SK-N-MC (cell line): ENCODE measurements around the gene CAMK1.
A peak's percentile ranks its signal among the peaks of the same experiment; 100 is the strongest.

ENCODE experiments used
- DNase-seq: peaks from one replicate; pipeline ENCODE4 v3.0.0-alpha.2; 2011; ENCODE audit warnings: low read depth, low spot score
- H3K27ac ChIP-seq: fragments of 200-600 bp; sonication (generic); 2 replicates; pipeline ENCODE4 v1.5.1; 2016; ENCODE audit warnings: mixed run types
- H3K36me3 ChIP-seq: fragments of 200-600 bp; sonication (generic); 2 replicates; pipeline ENCODE4 v1.6.1; 2017; ENCODE audit warnings: antibody characterized with exemption, low read length, mixed read lengths; ENCODE audit not compliant: insufficient read depth
- H3K4me3 ChIP-seq: fragments of 200-600 bp; sonication (generic); 2 replicates; pipeline ENCODE4 v1.5.1; 2016
- H3K9ac ChIP-seq: fragments of 200-600 bp; sonication (generic); 2 replicates; pipeline ENCODE4 v1.8.0; 2017; ENCODE audit warnings: mixed run types, mixed read lengths; ENCODE audit not compliant: insufficient read length
- H3K9me3 ChIP-seq: fragments of 200-600 bp; sonication (generic); 2 replicates; pipeline ENCODE4 v1.6.1; 2017; ENCODE audit warnings: low read depth, mild to moderate bottlenecking, antibody characterized with exemption, low read length, moderate library complexity, mixed read lengths
- EZH2 ChIP-seq: fragments of 200-600 bp; sonication (generic); IDR thresholded peaks from one replicate; pipeline ENCODE4 v1.6.1; 2017; ENCODE audit warnings: antibody characterized with exemption
- FOXP2 ChIP-seq: optimal IDR thresholded peaks from 2 replicates; pipeline ENCODE3; 2011; ENCODE audit warnings: mild to moderate bottlenecking, moderate library complexity; ENCODE audit not compliant: insufficient read depth; ENCODE audit errors: extremely low read length, control extremely low read depth
- POLR2AphosphoS5 ChIP-seq: IDR thresholded peaks from 2 replicates; pipeline ENCODE4 v1.6.1; 2012; ENCODE audit warnings: mild to moderate bottlenecking, low read depth, low read length, borderline replicate concordance

Gene CAMK1

GRCh38 chr3:9743548-9743947 lies 26.2 kb downstream of the CAMK1 start:
- no peak overlapping the region for H3K9ac ChIP-seq
- peaks cover 43% of the 10 kb centered on the region; the same call in 1 of the 2 replicates for H3K36me3 ChIP-seq
- no peak overlapping the region for H3K27ac ChIP-seq
- no peak for TF ChIP-seq EZH2
- TF ChIP-seq POLR2AphosphoS5 = no peak
- TF ChIP-seq FOXP2 = no peak
- DNase-seq = no peak
- no peak overlapping the region for H3K4me3 ChIP-seq
- no peaks in the 10 kb centered on the region for H3K9me3 ChIP-seq

- no peak for TF ChIP-seq FOXP2
- no peak for TF ChIP-seq EZH2
- H3K27ac ChIP-seq = no peak overlapping the region
- H3K9ac ChIP-seq = no peak overlapping the region
- no peak overlapping the region for H3K4me3 ChIP-seq
- H3K9me3 ChIP-seq = no peaks in the 10 kb centered on the region
- DNase-seq = no peak
- peaks cover 48% of the 10 kb centered on the region; the same call in 1 of the 2 replicates for H3K36me3 ChIP-seq
These were observed 27.2 kb downstream of the CAMK1 start for GRCh38 chr3:9742560-9742959.

- Histone ChIP-seq H3K9ac (no peak overlapping the region), H3K36me3 (peaks cover 54% of the 10 kb centered on the region; the same call in 1 of the 2 replicates), H3K4me3 (no peak overlapping the region), H3K27ac (no peak overlapping the region), H3K9me3 (no peaks in the 10 kb centered on the region)
- TF ChIP-seq POLR2AphosphoS5 (no peak), FOXP2 (no peak), EZH2 (no peak)
- no peak for DNase-seq
These were observed 30.6 kb downstream of the CAMK1 start for GRCh38 chr3:9739181-9739580.

- no peak overlapping the region for H3K9ac ChIP-seq
- no peak for TF ChIP-seq FOXP2
- no peak for TF ChIP-seq POLR2AphosphoS5
- TF ChIP-seq EZH2 = no peak
- H3K27ac ChIP-seq = no peak overlapping the region
- DNase-seq = no peak
- H3K36me3 ChIP-seq = peaks cover 36% of the 10 kb centered on the region; the same call in 1 of the 2 replicates
- H3K4me3 ChIP-seq = no peak overlapping the region
- no peaks in the 10 kb centered on the region for H3K9me3 ChIP-seq
These were observed 32.9 kb downstream of the CAMK1 start for GRCh38 chr3:9736831-9737230.

DNA sequence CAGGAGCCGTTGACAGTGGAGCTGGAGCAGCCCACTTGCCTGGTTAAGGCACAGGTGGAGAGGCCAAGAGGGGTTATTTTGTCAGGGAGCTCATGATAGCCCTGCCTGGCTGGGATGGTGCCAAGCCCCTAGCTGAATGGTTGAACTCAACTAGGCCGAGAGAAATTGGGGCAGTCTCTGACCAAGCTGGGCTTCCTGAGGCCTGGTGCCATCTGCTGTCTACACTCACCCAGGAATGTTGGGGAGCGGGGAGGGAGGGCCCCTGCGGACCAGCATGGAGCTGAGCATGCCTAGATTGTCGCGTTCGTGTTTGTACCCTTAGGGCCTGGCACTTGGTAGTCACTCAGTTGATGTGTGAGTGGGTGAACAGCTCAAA lies 37.0 kb downstream of the CAMK1 start:
- H3K9me3 ChIP-seq = no peaks in the 10 kb centered on the region
- peak overlapping the region; percentile 96 for H3K9ac ChIP-seq
- H3K27ac ChIP-seq = no peak overlapping the region
- peak overlapping the region; percentile 74 for H3K4me3 ChIP-seq
- H3K36me3 ChIP-seq = peaks cover 14% of the 10 kb centered on the region; the same call in 1 of the 2 replicates
- TF ChIP-seq EZH2 (no peak), POLR2AphosphoS5 (no peak), FOXP2 (no peak)
- no peak for DNase-seq

DNA sequence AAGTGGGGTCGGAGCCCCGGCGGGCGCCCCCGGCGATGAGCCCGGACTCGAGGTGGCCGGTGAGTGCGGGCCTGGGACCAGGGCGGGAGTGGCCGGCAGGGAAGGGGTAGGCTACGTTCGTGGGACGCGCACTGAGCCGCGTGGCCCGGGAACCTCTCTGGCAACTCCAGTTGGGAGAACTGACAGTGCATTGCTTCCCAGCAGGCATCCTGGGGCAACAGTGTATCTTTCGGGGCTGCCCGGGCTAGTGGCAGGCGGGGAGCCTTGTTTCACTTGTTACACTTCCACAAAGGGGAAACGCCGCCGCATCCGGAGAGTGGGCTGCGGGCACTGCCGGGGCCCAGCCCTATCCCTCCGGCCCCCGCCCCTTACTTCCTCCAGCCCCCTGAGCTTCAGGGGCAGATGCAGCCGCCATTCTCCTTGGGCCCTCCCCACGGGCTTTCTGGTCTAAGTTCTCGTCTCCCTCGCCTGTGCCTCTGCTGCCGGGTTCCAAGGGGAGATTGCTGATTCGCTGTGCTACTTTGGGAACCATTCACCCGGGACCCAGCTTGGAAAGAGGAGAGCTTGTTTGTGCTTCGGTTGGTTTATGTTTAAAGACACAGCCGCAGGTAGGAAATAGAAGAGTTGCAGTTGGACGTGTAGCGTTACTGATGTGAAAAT lies 37.5 kb downstream of the CAMK1 start:
- H3K9me3 ChIP-seq = no peaks in the 10 kb centered on the region
- peak overlapping the region; percentile 74 for H3K4me3 ChIP-seq
- TF ChIP-seq FOXP2 (no peak), POLR2AphosphoS5 (no peak), EZH2 (no peak)
- peak overlapping the region; percentile 96 for H3K9ac ChIP-seq
- DNase-seq = no peak
- H3K27ac ChIP-seq = no peak overlapping the region
- H3K36me3 ChIP-seq = peaks cover 14% of the 10 kb centered on the region; the same call in 1 of the 2 replicates

- peak within 1 kb of the TSS; percentile 74 for H3K4me3 ChIP-seq
- H3K9ac ChIP-seq = peak within 1 kb of the TSS; percentile 96
- peak; percentile 52 for DNase-seq
- no peaks in the 10 kb centered on the region for H3K9me3 ChIP-seq
- peak within 1 kb of the TSS; percentile 94 for H3K27ac ChIP-seq
- peaks cover 10% of the 10 kb centered on the region; the same call in 1 of the 2 replicates for H3K36me3 ChIP-seq
- TF ChIP-seq FOXP2 (no peak), EZH2 (no peak), POLR2AphosphoS5 (peak; percentile 79)
These were observed 38.3 kb downstream of the CAMK1 start, which contains the start of gene BRPF1 for GRCh38 chr3:9731206-9732079. Gene BRPF1, plus strand, starts transcription at chr3:9731735. Its CDS starts 2,406 bp downstream, at chr3:9734141.

- Histone ChIP-seq H3K9ac (no peak overlapping the region), H3K4me3 (peak overlapping the region; percentile 70), H3K27ac (peak overlapping the region; percentile 73; the same call in 1 of the 2 replicates), H3K9me3 (no peaks in the 10 kb centered on the region), H3K36me3 (peaks cover 8% of the 10 kb centered on the region; the same call in 1 of the 2 replicates)
- no peak for TF ChIP-seq POLR2AphosphoS5
- TF ChIP-seq EZH2 = no peak
- no peak for TF ChIP-seq FOXP2
- no peak for DNase-seq
These were observed 39.0 kb downstream of the CAMK1 start for GRCh38 chr3:9730657-9731205.
